Brain microvascular endothelial cell (primary cell): ENCODE results near the gene CRYGS.
"Not testable (repeated sequence)": the region's sequence is repeated elsewhere in the genome, so short reads cannot be mapped to it uniquely, and the experiment has no call there.

Experiments
- DNase-seq: peaks from one replicate; pipeline ENCODE4 v3.0.0-alpha.2; 2020
- H3K27ac ChIP-seq: fragments of 250-450 bp; sonication (Bioruptor Pico); 2 replicates; pipeline ENCODE4 v1.5.1; 2020; ENCODE audit warnings: mild to moderate bottlenecking, moderate library complexity
- H3K27me3 ChIP-seq: fragments of 250-450 bp; sonication (Bioruptor Pico); replicated peaks from 2 replicates; pipeline ENCODE4 v1.5.1; 2020; ENCODE audit warnings: mild to moderate bottlenecking
- H3K36me3 ChIP-seq: fragments of 250-450 bp; sonication (Bioruptor Pico); replicated peaks from 2 replicates; pipeline ENCODE4 v1.5.1; 2020; ENCODE audit warnings: mild to moderate bottlenecking
- H3K4me3 ChIP-seq: 2 replicates; pipeline ENCODE4 v1.5.1; 2011; ENCODE audit warnings: low read depth, mild to moderate bottlenecking, control low read depth, low read length, moderate library complexity
- CTCF ChIP-seq: IDR thresholded peaks from 2 replicates; pipeline ENCODE4 v1.5.1; 2011; ENCODE audit warnings: low read depth, mild to moderate bottlenecking, moderate library complexity, low read length, control low read depth, inconsistent platforms; ENCODE audit errors: missing control alignments
- in situ Hi-C: cut with HindIII; loops from 2 replicates; pipeline ENCODE4 v1.10.0; 2017; ENCODE audit warnings: low sequenced_read_pairs, low pct_ligation_motif_present

Gene CRYGS

GRCh38 chr3:186534113-186534669, 10.0 kb downstream of the CRYGS start:
- TF ChIP-seq CTCF = no peak
- DNase-seq = no peak
- Histone ChIP-seq H3K36me3 (no peaks in the 10 kb centered on the region), H3K27ac (no peak overlapping the region), H3K4me3 (no peak overlapping the region), H3K27me3 (no peaks in the 10 kb centered on the region)
- in situ Hi-C loops = loop anchor here (25.0 kb wide), 1 partner anchor 547 kb away; no protein-coding TSS in a partner anchor

- in situ Hi-C loops = loop anchor here (25.0 kb wide), 1 partner anchor 545 kb away; no protein-coding TSS in a partner anchor
- Histone ChIP-seq H3K4me3 (no peak overlapping the region), H3K36me3 (no peaks in the 10 kb centered on the region), H3K27ac (no peak overlapping the region), H3K27me3 (no peaks in the 10 kb centered on the region)
- DNase-seq = no peak
- no peak for TF ChIP-seq CTCF
Measured at GRCh38 chr3:186532598-186533072, 11.5 kb downstream of the CRYGS start.

GRCh38 chr3:186531694-186532093, 12.5 kb downstream of the CRYGS start:
- in situ Hi-C loops = loop anchor here (25.0 kb wide), 1 partner anchor 544 kb away; no protein-coding TSS in a partner anchor
- not testable (repeated sequence) for H3K36me3 ChIP-seq, H3K27ac ChIP-seq, DNase-seq, H3K27me3 ChIP-seq, H3K4me3 ChIP-seq

- TF ChIP-seq CTCF = no peak
- Histone ChIP-seq H3K36me3 (no peaks in the 10 kb centered on the region), H3K27me3 (no peaks in the 10 kb centered on the region), H3K4me3 (no peak overlapping the region), H3K27ac (no peak overlapping the region)
- in situ Hi-C loops = loop anchor here (25.0 kb wide), 1 partner anchor 543 kb away; no protein-coding TSS in a partner anchor
- DNase-seq = no peak
Measured at GRCh38 chr3:186530415-186530814, 13.8 kb downstream of the CRYGS start.

- DNase-seq = no peak
- Histone ChIP-seq H3K27me3 (no peaks in the 10 kb centered on the region), H3K27ac (no peak overlapping the region), H3K36me3 (no peaks in the 10 kb centered on the region), H3K4me3 (no peak overlapping the region)
- in situ Hi-C loops = loop anchor here (25.0 kb wide), 1 partner anchor 542 kb away; no protein-coding TSS in a partner anchor
- TF ChIP-seq CTCF = peak; percentile 20
Measured at GRCh38 chr3:186529201-186529999, 14.8 kb downstream of the CRYGS start.

- no peak for TF ChIP-seq CTCF
- in situ Hi-C loops = loop anchor here (25.0 kb wide), 1 partner anchor 539 kb away; no protein-coding TSS in a partner anchor
- no peaks in the 10 kb centered on the region for H3K36me3 ChIP-seq
- no peaks in the 10 kb centered on the region for H3K27me3 ChIP-seq
- H3K4me3 ChIP-seq = no peak overlapping the region
- no peak for DNase-seq
- H3K27ac ChIP-seq = no peak overlapping the region
Measured at GRCh38 chr3:186526256-186526606, 17.9 kb downstream of the CRYGS start.
